Keratinocyte (primary cell): ENCODE measurements around the gene LRP1B.

Source experiments
- CTCF ChIP-seq, 3 experiments: IDR thresholded peaks in 1 of 3; conservative IDR thresholded peaks in 1 of 3; optimal IDR thresholded peaks in 1 of 3; 2 replicates in 2 of 3; 3 replicates in 1 of 3; pipeline versions ENCODE3 to v1.5.1; 2011; ENCODE audit warnings: low read length in 3 of 3, mild to moderate bottlenecking in 3 of 3, moderate library complexity in 2 of 3, control low read depth in 1 of 3, inconsistent platforms in 1 of 3; ENCODE audit not compliant: insufficient read depth in 2 of 3; ENCODE audit errors: extremely low read depth in 1 of 3
- EZH2 ChIP-seq: IDR thresholded peaks from one replicate; pipeline ENCODE4 v1.6.1; 2012; ENCODE audit warnings: inconsistent platforms, mild to moderate bottlenecking, low read length, moderate library complexity

GRCh38 chr2:141037361-141037760 is 1093.5 kb downstream of the LRP1B start:
- TF ChIP-seq CTCF (optimal IDR thresholded peaks at IDR 0.05 in 1 of 3, IDR thresholded peaks at IDR 0.05 in 1 of 3, conservative IDR thresholded peaks at IDR 0.05 in 1 of 3; ENCODE audit: extremely low read depth in 1 of 3, insufficient read depth in 2 of 3, low read length in 3 of 3): no peak
- no peak for TF ChIP-seq EZH2
